GM23338 (cell line): ENCODE measurements around the gene CENPS. TPM values are rescaled to one million over a fixed set of nuclear protein-coding genes. Genes with fewer than 3 reads are reported as not detected.

ENCODE experiments used
- ATAC-seq: fragments of 200-7000 bp; cut with Tn5 transposase; 3 replicates; pipeline ENCODE4 v1.9.1; 2020
- DNase-seq: peaks from one replicate; pipeline ENCODE4 v3.0.0-alpha.2; 2015; ENCODE audit warnings: low spot score
- H2AFZ ChIP-seq: fragments of 200-600 bp; sonication (generic); 2 replicates; pipeline ENCODE4 v1.8.0; 2016; ENCODE audit warnings: antibody characterized with exemption, mild to moderate bottlenecking, moderate library complexity
- H3F3A ChIP-seq: fragments of 200-600 bp; sonication (generic); replicated peaks from 2 replicates; pipeline ENCODE4 v1.8.0; 2017; ENCODE audit warnings: antibody characterized with exemption, mixed run types, low read depth
- H3K27ac ChIP-seq: fragments of 200-600 bp; sonication (generic); 2 replicates; pipeline ENCODE4 v1.6.1; 2016; ENCODE audit warnings: low read depth
- H3K27me3 ChIP-seq: fragments of 200-600 bp; sonication (generic); 2 replicates; pipeline ENCODE4 v1.8.0; 2016; ENCODE audit warnings: mild to moderate bottlenecking, mixed run types, moderate library complexity; ENCODE audit not compliant: insufficient read depth
- H3K36me3 ChIP-seq: fragments of 200-600 bp; sonication (generic); 2 replicates; pipeline ENCODE4 v1.8.0; 2016; ENCODE audit warnings: mild to moderate bottlenecking; ENCODE audit not compliant: insufficient read depth
- H3K4me1 ChIP-seq: fragments of 200-600 bp; sonication (generic); 2 replicates; pipeline ENCODE4 v1.8.0; 2016; ENCODE audit warnings: mild to moderate bottlenecking, moderate library complexity; ENCODE audit not compliant: insufficient read depth
- H3K4me2 ChIP-seq: fragments of 200-600 bp; sonication (generic); 2 replicates; pipeline ENCODE4 v1.7.1; 2017; ENCODE audit warnings: mixed run types
- H3K4me3 ChIP-seq: fragments of 200-600 bp; sonication (generic); 2 replicates; pipeline ENCODE4 v1.6.1; 2016; ENCODE audit warnings: mixed run types
- H3K79me2 ChIP-seq: fragments of 200-600 bp; sonication (generic); replicated peaks from 2 replicates; pipeline ENCODE4 v1.8.0; 2017; ENCODE audit warnings: mild to moderate bottlenecking; ENCODE audit not compliant: insufficient read depth
- H3K9me2 ChIP-seq: fragments of 200-600 bp; sonication (generic); 2 replicates; pipeline ENCODE4 v1.8.0; 2017; ENCODE audit not compliant: insufficient read depth
- H4K20me1 ChIP-seq: fragments of 200-600 bp; sonication (generic); replicated peaks from 2 replicates; pipeline ENCODE4 v1.8.0; 2017; ENCODE audit warnings: mild to moderate bottlenecking; ENCODE audit not compliant: insufficient read depth
- H3K27ac Mint-ChIP-seq: 2 replicates; pipeline ENCODE4 v1.8.0; 2020; ENCODE audit warnings: inconsistent platforms, mild to moderate bottlenecking, moderate library complexity, mixed read lengths
- H3K27me3 Mint-ChIP-seq: 3 replicates; pipeline ENCODE4 v1.8.0; 2022; ENCODE audit warnings: low read depth, mild to moderate bottlenecking, moderate library complexity, mixed read lengths, inconsistent platforms; ENCODE audit not compliant: insufficient read depth, poor library complexity
- H3K36me3 Mint-ChIP-seq: 3 replicates; pipeline ENCODE4 v1.8.0; 2021; ENCODE audit warnings: low read depth, mild to moderate bottlenecking, inconsistent platforms, moderate library complexity, mixed read lengths
- H3K4me1 Mint-ChIP-seq: 3 replicates; pipeline ENCODE4 v1.8.0; 2020; ENCODE audit warnings: mild to moderate bottlenecking, inconsistent platforms, mixed read lengths
- H3K4me3 Mint-ChIP-seq: 3 replicates; pipeline ENCODE4 v1.8.0; 2021; ENCODE audit warnings: moderate library complexity, mild to moderate bottlenecking, inconsistent platforms, mixed read lengths
- H3K9me3 Mint-ChIP-seq: 3 replicates; pipeline ENCODE4 v1.8.0; 2020; ENCODE audit warnings: moderate library complexity, mild to moderate bottlenecking, inconsistent platforms, mixed read lengths
- CTCF ChIP-seq, 2 experiments: fragments of 200-600 bp in 1 of 2; sonication (generic) in 1 of 2; conservative IDR thresholded peaks; 2 replicates each; pipeline versions ENCODE4 v1.5.1 to v1.6.1; 2016 to 2017; ENCODE audit warnings: antibody characterized with exemption in 2 of 2, low read depth in 2 of 2, mild to moderate bottlenecking in 2 of 2, moderate library complexity in 1 of 2
- EZH2 ChIP-seq: fragments of 200-600 bp; sonication (generic); IDR thresholded peaks from one replicate; pipeline ENCODE4 v1.8.0; 2017; ENCODE audit warnings: antibody characterized with exemption, mild to moderate bottlenecking, low read depth; ENCODE audit not compliant: unreplicated experiment
- EZH2phosphoT487 ChIP-seq: fragments of 200-600 bp; sonication (generic); IDR thresholded peaks from one replicate; pipeline ENCODE4 v1.8.1; 2018; ENCODE audit warnings: antibody characterized with exemption; ENCODE audit not compliant: unreplicated experiment
- POLR2AphosphoS5 ChIP-seq: IDR thresholded peaks from 2 replicates; pipeline ENCODE4 v1.6.1; 2016; ENCODE audit warnings: antibody characterized with exemption, low read depth
- REST ChIP-seq: IDR thresholded peaks from one replicate; pipeline ENCODE4 v1.6.1; 2018; ENCODE audit warnings: antibody characterized with exemption; ENCODE audit not compliant: unreplicated experiment
- STAT1 ChIP-seq: IDR thresholded peaks from one replicate; pipeline ENCODE4 v1.6.1; 2016; ENCODE audit warnings: antibody characterized with exemption; ENCODE audit not compliant: unreplicated experiment
- ZNF114 ChIP-seq: fragments of 250-450 bp; sonication (Bioruptor Pico); IDR thresholded peaks from 2 replicates; pipeline ENCODE4 v1.5.0; 2020; ENCODE audit warnings: mild to moderate bottlenecking, moderate library complexity
- ZNF462 ChIP-seq: fragments of 250-450 bp; sonication (Bioruptor Pico); IDR thresholded peaks from 2 replicates; pipeline ENCODE4 v1.5.0; 2020; ENCODE audit warnings: mild to moderate bottlenecking, moderate library complexity
- polyA plus RNA-seq: library from polyadenylated mRNA; unstranded; fragments of >200 nt; fragmentation: Nextera tagmentation; extraction: Ambion mirVana; gene quantifications from 2 replicates; pipeline ENCODE4 v1.2.1, GENCODE V29; 2016
- total RNA-seq: library from RNA; depleted of rRNA; stranded (reverse); fragments of >200 nt; shearing (Covaris generic); gene quantifications from 2 replicates; pipeline ENCODE4 v1.2.3, GENCODE V29; 2014

The CENPS gene
- total and polyA plus RNA-seq, 2 experiments from 2014 or later = 4.7 to 31.3 TPM

GRCh38 chr1:10484521-10484920 lies 54.3 kb downstream of the CENPS start:
- Mint-ChIP-seq H3K27ac (no peak overlapping the region), H3K4me3 (no peak overlapping the region), H3K4me1 (no peaks in the 10 kb centered on the region; the same call in 2 of the 3 replicates), H3K36me3 (no peaks in the 10 kb centered on the region; the same call in 2 of the 3 replicates), H3K27me3 (peaks cover 1% of the 10 kb centered on the region), H3K9me3 (no peaks in the 10 kb centered on the region; the same call in 2 of the 3 replicates)
- TF ChIP-seq POLR2AphosphoS5 = no peak
- TF ChIP-seq ZNF462 (CRISPR knock-in tag) = no peak
- TF ChIP-seq EZH2 = no peak
- TF ChIP-seq EZH2phosphoT487 = no peak
- TF ChIP-seq REST = no peak
- no peak for TF ChIP-seq STAT1
- TF ChIP-seq ZNF114 (CRISPR knock-in tag) = no peak
- no peak for TF ChIP-seq CTCF (conservative IDR thresholded peaks at IDR 0.05; ENCODE audit: low read depth in 2 of 2)
- H3K36me3 ChIP-seq = no peaks in the 10 kb centered on the region
- H3K9me2 ChIP-seq = no peaks in the 10 kb centered on the region
- 0 out of 2 replicates have a peak, but pooled peaks cover 2% of the 10 kb centered on the region for H3F3A ChIP-seq
- DNase-seq (no peak), ATAC-seq (no peak)
- peaks cover 24% of the 10 kb centered on the region for H4K20me1 ChIP-seq
- peaks cover 99% of the 10 kb centered on the region for H3K79me2 ChIP-seq
- H3K4me3 ChIP-seq = no peak overlapping the region
- H3K4me1 ChIP-seq = no peaks in the 10 kb centered on the region
- no peak overlapping the region for H2AFZ ChIP-seq
- H3K4me2 ChIP-seq = no peak overlapping the region
- no peaks in the 10 kb centered on the region for H3K27me3 ChIP-seq
- H3K27ac ChIP-seq = no peak overlapping the region
